Pericardium fibroblast (primary cell): ENCODE data around the gene CCDC83. TPM values are rescaled to one million over a fixed set of nuclear protein-coding genes. Genes with fewer than 3 reads are reported as not detected.

Source experiments
- total RNA-seq: library from RNA; depleted of rRNA; stranded (reverse); fragments of >200 nt; gene quantifications from 2 replicates; pipeline ENCODE4 v1.2.3, GENCODE V29; 2015

The CCDC83 gene
- total RNA-seq, result not detected in 2 replicates

DNA sequence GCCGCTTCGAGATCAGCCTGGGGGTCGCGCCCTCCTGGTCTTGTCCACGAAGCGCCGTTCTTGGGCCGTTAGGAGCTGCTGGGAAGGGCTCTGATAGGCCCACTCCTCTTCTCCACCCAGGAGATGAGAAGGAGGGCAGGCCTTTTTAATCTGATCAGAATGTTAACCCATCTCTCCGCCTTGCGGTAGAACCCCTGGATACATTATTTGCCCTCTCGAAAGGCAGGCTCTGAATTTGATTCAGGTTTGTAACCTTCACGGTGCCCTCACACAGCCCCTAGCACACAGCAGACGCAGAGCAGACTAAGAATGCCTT lies at the start of gene CCDC83:
CCDC83 (plus strand) TSS at position 43 of the 316 bp plus-strand sequence. CDS start 9,741 bp downstream, outside the sequence.

GRCh38 chr11:85810871-85811611 lies 44.1 kb upstream of the CCDC83 start, which contains the start of gene SYTL2:
Gene SYTL2 (minus strand): TSS chr11:85811141. CDS start chr11:85757725, 53,416 bp downstream.

Other genes starting within 250 kb of the CCDC83 start
- 0.12 and 1.6 TPM in 2 replicates for gene DLG2, start 228.0 kb upstream of the CCDC83 start, total RNA-seq
- gene TMEM126B, start 226.8 kb upstream of the CCDC83 start, total RNA-seq, result 47.7 and 49.6 TPM in 2 replicates
- 27.6 and 42.2 TPM in 2 replicates for gene TMEM126A, start 207.4 kb upstream of the CCDC83 start, total RNA-seq
- gene CREBZF, start 190.3 kb upstream of the CCDC83 start, total RNA-seq, result 14.0 and 15.4 TPM in 2 replicates
- gene CCDC89, start 169.2 kb upstream of the CCDC83 start, total RNA-seq, result 2.0 and 4.7 TPM in 2 replicates
- gene SYTL2, start 44.2 kb upstream of the CCDC83 start, total RNA-seq, result 2.6 and 3.2 TPM in 2 replicates
- gene PICALM, start 213.7 kb downstream of the CCDC83 start, total RNA-seq, result 108 and 145 TPM in 2 replicates